ENCODE data around the gene ARMC2. TPM values are rescaled to one million over a fixed set of nuclear protein-coding genes. Genes with fewer than 3 reads are reported as not detected.
A peak's percentile ranks its signal among the peaks of the same experiment; 100 is the strongest.

The ARMC2 gene
- total and polyA plus RNA-seq, 2 of the 8 experiments (the other 6 are each of a cell fraction or from before 2014, with no cell fraction given) = 1.6 to 4.4 TPM

GRCh38 chr6:108838101-108838717, 10.0 kb upstream of the ARMC2 start (continued):
- TF ChIP-seq NANOG (IDR thresholded peaks at IDR 0.05; ENCODE audit: insufficient read depth, low read depth, low read length, poor library complexity, severe bottlenecking) (peak; percentile 39), TAF1 (IDR thresholded peaks at IDR 0.05; ENCODE audit: low read depth, low read length) (peak; percentile 55; the same call in 1 of the 2 replicates), POLR2AphosphoS5 (IDR thresholded peaks at IDR 0.05; ENCODE audit: low read depth, low read length) (0 out of 2 replicates have a peak, but pooled peaks have one; percentile 30), ATF3 (IDR thresholded peaks at IDR 0.05; ENCODE audit: insufficient read depth, low read depth, low read length) (no peak), TEAD4 (IDR thresholded peaks at IDR 0.05; ENCODE audit: low read depth, low read length) (no peak), RAD21 (IDR thresholded peaks at IDR 0.05 in 1 of 2, conservative IDR thresholded peaks at IDR 0.05 in 1 of 2; ENCODE audit: low read depth in 2 of 2, low read length in 2 of 2) (peak; percentile 83 to 84), GTF2F1 (IDR thresholded peaks at IDR 0.05; ENCODE audit: borderline replicate concordance, low read depth, low read length) (no peak), TBP (IDR thresholded peaks at IDR 0.05; ENCODE audit: low read depth, low read length) (no peak), TAF7 (optimal IDR thresholded peaks at IDR 0.05; ENCODE audit: borderline replicate concordance, low read depth, low read length) (peak; percentile 54), YY1 (IDR thresholded peaks at IDR 0.05; ENCODE audit: low read depth, low read length) (0 out of 2 replicates have a peak, but pooled peaks have one; percentile 48), RNF2 (IDR thresholded peaks at IDR 0.05; ENCODE audit: borderline replicate concordance, low read depth, low read length, missing control alignments, poor library complexity, severe bottlenecking) (no peak), BACH1 (IDR thresholded peaks at IDR 0.05; ENCODE audit: low read length) (peak; percentile 77), SIX5 (IDR thresholded peaks at IDR 0.05; ENCODE audit: low read depth, low read length) (no peak), SRF (IDR thresholded peaks at IDR 0.05; ENCODE audit: low read depth, low read length) (no peak), NRF1 (IDR thresholded peaks at IDR 0.05; ENCODE audit: low read depth, low read length) (no peak)

All from H1 (cell line).